Bronchial smooth muscle cell (primary cell): ENCODE measurements around the gene RSPH6A. TPM values are rescaled to one million over a fixed set of nuclear protein-coding genes. Genes with fewer than 3 reads are reported as not detected.

Experiments
- total RNA-seq: library from RNA; depleted of rRNA; stranded (reverse); fragments of >200 nt; gene quantifications from 2 replicates; pipeline ENCODE4 v1.2.1, GENCODE V29; 2014

Gene RSPH6A
- total RNA-seq, result 0.09 and 0.16 TPM in 2 replicates

DNA sequence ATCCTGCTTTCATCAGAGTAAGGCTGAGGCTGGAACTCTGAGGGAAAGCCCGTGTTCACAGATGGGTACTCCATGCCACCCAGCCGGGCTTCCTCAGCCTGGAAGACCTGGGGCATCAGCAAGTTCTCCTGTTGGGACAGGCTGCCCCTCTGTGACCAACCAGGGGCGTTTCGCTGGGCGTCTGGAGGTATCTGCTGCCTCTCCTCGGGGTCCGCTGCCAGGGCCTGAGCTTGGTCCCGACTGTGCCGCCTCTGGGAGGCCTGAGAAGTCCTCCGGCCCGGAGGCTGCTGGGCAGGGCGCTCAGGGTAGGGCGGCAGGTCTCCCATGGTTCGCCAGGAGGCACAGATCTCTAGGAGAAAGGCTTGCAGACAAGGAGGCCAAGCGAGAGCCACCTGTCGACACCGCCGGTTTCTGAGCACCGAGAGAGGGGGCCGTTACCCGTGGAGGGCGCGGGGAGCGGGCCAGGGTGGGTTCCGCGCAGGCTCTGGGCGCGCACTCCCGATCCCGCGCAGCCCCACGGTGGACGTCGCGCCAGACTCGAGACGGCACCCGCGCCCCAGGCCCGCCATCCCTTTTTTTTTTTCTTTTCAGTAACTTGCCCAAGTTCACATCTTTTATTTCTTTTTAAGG is at the start of gene RSPH6A:
Gene RSPH6A (minus strand): TSS at position 458 of the 630 bp plus-strand sequence. CDS start 132 bp downstream, at position 326.

DNA sequence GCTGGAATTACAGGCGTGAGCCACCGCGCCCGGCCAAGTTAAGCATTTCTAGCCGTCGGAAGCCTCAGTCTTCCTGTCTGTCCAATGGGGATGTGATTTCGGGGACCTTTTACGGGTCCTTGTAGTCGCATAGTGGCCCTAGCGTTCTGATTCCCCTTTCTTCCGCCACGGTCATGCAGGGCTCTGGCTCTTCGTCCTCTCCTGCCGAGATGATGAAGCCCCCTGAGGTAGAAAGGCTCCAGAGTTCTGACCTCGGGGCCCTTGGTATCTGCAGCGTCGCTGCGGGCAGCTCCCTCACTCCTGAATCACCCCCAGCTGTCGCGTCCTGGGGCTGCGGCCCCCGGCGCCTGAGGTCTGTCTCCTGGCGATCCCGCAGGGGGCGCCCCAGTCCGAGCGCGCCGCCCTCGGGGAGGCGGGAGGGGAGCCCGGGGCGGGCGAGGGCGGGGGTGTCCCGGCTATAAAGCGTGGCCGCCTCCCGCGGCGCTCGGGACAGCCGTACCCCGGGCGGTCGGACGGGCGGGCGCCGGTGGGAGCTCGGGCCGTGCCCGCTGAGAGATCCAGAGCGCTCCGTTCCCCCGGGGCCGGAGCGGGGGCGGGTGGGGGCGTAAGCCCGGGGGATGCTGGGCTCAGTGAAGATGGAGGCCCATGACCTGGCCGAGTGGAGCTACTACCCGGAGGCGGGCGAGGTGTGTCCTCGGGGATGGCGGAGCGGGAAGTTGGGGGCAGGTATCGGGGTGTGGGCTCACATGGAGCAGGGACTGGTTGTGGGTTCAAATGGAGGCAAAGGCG is 48.9 kb upstream of the RSPH6A start, which contains the start of gene FOXA3:
Gene FOXA3 (plus strand): TSS at position 487 of the 789 bp plus-strand sequence. CDS start 131 bp downstream, at position 618.

DNA sequence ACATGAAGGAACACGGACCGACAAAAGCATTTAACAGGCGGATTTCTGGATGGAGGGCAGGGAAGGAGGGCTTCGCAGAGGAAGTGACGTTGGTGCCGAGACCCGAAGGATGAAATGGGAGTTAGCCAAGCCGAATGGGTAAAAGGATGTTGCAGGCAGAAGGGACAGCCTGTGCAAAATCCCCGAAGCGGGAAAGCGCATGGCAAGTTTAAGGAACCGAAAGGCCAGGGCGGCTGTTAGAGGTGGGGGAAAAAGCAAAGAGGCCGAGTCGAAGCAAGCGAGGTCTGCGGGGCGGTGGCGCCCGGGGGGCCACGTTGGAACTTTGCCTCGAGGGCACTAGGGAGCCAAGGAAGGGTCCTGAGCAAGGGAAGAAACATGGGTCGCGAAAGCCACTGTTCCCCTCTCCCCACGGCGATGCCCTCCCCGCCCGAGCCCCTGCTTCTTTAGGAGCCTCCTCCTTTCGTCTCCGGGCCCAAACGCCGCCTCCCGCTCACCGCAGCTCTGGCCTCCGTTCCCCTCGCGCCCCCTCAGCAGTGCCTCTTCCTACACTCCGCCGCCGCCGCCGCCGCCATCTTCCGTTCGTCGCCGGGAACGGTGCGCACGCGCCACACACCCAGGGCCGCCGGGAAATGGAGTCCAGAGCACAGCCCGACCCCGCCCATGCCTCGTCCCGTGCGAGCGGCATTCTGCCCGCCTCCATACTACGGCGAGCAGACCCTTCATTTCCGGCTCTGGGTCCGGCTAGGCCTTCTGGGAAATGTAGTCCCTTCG is 47.6 kb upstream of the RSPH6A start, which contains the start of gene SYMPK:
Gene SYMPK (minus strand): TSS at position 584 of the 771 bp plus-strand sequence. CDS start 8,652 bp downstream, outside the sequence.

DNA sequence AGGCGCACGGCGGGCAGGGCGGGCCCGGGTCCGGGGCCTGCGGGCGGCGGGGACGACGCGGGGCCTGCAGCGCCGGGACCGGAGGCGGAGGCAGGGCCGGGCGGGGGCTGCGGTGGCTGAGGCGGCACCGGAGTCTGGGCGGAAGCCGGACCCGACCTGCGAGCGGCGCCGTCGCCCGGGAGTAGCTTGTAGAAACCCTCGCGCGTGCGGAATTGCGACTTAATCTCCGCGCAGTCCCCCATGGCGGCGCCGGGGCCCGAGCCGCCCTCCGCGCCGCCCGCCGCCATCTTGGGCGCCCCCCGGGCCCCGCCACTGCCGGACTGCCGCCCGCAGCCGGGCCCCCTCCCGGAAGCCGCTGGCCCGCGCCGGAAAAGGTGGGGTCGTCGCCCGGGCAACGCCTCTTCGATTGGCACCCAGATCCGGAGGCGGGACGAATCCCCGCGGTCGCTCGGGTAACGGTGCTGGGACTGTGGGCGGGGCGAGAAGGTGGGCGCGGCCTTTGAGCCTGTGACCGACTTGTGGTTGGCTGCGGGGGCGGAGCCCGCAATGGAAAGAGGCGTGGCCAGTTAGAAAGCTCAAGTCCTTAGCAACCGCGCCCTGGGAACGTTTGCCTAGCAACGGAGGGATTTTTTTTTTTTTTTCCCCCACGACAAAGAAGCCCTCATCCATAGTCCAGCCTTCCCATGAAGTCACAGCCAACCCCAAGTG is 22.5 kb downstream of the RSPH6A start, which contains the start of gene DMWD:
Gene DMWD (minus strand): TSS at position 376 of the 708 bp plus-strand sequence. CDS start 89 bp downstream, at position 287.

DNA sequence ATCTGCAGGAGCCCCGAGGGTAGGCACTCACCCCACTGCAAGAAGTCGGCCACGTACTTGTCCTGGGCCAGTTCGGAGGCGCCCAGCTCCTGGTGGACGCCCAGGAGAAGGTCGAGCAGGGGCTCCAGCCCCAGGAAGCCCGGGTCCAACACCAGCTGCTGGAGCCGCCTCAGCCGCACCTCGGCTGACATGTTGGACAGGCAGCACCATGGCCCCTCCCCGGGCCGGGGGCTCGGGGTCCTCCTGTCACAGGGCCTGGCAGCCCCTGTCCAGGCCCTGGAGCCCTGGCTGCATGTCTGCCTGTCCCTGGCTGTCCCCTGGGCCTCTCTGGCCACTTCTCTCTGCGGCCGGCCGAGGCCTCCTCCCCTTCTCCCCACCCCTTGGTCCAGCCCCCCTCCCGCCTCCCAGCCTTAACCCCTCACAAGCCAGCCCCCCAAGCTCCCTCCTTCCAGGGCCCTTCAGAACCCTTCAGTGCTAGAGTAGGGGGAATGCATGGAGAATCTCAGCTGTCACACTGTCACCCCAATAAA is 32.9 kb downstream of the RSPH6A start, which contains the start of gene DMPK:
Gene DMPK (minus strand): TSS at position 329 of the 530 bp plus-strand sequence. CDS start 138 bp downstream, at position 191.

DNA sequence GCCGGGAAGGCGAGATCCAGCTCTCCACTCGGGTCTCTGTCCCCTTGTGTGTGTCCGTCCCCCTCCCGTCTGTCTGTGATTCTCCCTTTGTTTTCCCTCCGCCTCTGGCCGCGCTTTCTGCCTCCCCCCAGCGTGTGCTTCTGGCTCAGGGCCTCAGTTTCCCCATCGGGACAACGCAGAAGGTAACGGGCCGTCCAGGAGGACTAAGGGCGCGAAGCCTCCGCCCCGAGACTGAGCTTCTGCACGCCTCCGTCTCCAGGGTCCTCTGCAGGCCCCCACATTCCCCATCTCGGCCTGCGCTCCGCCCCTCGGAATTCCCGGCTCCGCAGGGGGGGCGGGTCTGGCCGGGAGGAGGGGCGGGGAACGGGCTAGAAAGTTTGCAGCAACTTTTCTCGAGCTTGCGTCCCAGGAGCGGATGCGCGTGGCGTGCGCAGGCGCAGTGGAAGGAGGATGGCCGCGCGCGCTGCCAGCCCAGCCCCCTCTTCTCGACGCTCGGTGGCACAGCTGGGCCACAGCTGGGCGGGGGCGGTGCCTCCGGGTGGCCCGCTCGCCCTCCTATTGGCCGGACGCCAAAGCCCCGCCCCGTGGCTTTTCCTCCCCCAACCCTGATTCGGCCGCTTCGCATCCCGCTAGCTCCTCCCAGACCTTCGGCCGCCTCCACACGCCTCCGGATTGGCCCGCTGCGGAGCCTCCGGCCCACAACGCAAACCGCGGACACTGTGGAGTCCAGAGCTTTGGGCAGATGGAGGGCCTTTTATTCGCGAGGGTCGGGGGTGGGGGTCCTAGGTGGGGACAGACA is 45.9 kb downstream of the RSPH6A start, which contains the start of gene SIX5:
Gene SIX5 (minus strand): TSS at position 269 of the 799 bp plus-strand sequence. CDS start 408 bp downstream, outside the sequence.

Other genes starting within 250 kb of the RSPH6A start
- gene OPA3, start 230.5 kb downstream of the RSPH6A start, total RNA-seq, result 2.7 and 3.5 TPM in 2 replicates
- gene GPR4, start 213.1 kb downstream of the RSPH6A start, total RNA-seq, result under 0.01 TPM in 1 of 2 replicates, not detected in the other
- 31.2 and 48.1 TPM in 2 replicates for gene EML2, start 175.9 kb downstream of the RSPH6A start, total RNA-seq
- gene GIPR, start 147.1 kb downstream of the RSPH6A start, total RNA-seq, result 0.09 and 0.16 TPM in 2 replicates
- gene SNRPD2, start 123.4 kb downstream of the RSPH6A start, total RNA-seq, result 843 and 916 TPM in 2 replicates
- 1.6 and 5.8 TPM in 2 replicates for gene QPCTL, start 122.6 kb downstream of the RSPH6A start, total RNA-seq
- 2.4 and 2.6 TPM in 2 replicates for gene FBXO46, start 84.4 kb downstream of the RSPH6A start, total RNA-seq
- not detected in 2 replicates for gene MEIOSIN, start 81.9 kb downstream of the RSPH6A start, total RNA-seq
- gene SIX5, start 46.1 kb downstream of the RSPH6A start, total RNA-seq, result 6.7 and 7.4 TPM in 2 replicates
- gene DMPK, start 32.8 kb downstream of the RSPH6A start, total RNA-seq, result 51.5 and 57.4 TPM in 2 replicates
- 16.7 and 21.2 TPM in 2 replicates for gene DMWD, start 22.5 kb downstream of the RSPH6A start, total RNA-seq
- gene SYMPK, start 47.8 kb upstream of the RSPH6A start, total RNA-seq, result 27.0 and 36.0 TPM in 2 replicates
- not detected in 2 replicates for gene FOXA3, start 49.0 kb upstream of the RSPH6A start, total RNA-seq
- gene IRF2BP1, start 70.8 kb upstream of the RSPH6A start, total RNA-seq, result 17.8 and 18.1 TPM in 2 replicates
- gene MYPOP, start 87.3 kb upstream of the RSPH6A start, total RNA-seq, result 0.69 and 0.79 TPM in 2 replicates
- gene NANOS2, start 99.5 kb upstream of the RSPH6A start, total RNA-seq, result not detected in 2 replicates
- under 0.01 TPM in 2 replicates for gene NOVA2, start 158.6 kb upstream of the RSPH6A start, total RNA-seq
- 6.6 and 9.0 TPM in 2 replicates for gene CCDC61, start 180.2 kb upstream of the RSPH6A start, total RNA-seq
- not detected in 2 replicates for gene PGLYRP1, start 207.7 kb upstream of the RSPH6A start, total RNA-seq
- 0.16 TPM in 1 of 2 replicates, not detected in the other for gene IGFL4, start 225.7 kb upstream of the RSPH6A start, total RNA-seq